T-cell (primary cell): ENCODE measurements around the gene TAF4B. TPM values are rescaled to one million over a fixed set of nuclear protein-coding genes. Genes with fewer than 3 reads are reported as not detected.
"Not testable (repeated sequence)": the region's sequence is repeated elsewhere in the genome, so short reads cannot be mapped to it uniquely, and the experiment has no call there.

Source experiments
- ATAC-seq, 4 experiments: fragments of 200-7000 bp in 3 of 4; fragments of 150-1000 bp in 1 of 4; cut with Tn5 transposase; replicated peaks in 1 of 4; 1 replicate in 3 of 4; 2 replicates in 1 of 4; pipeline ENCODE4 v1.10.0; 2021; ENCODE audit warnings: moderate library complexity in 3 of 4, mild to moderate bottlenecking in 2 of 4, moderate number of reproducible peaks in 1 of 4
- CTCF ChIA-PET, 2 donors: fragments of 300-600 bp; sonication (Branson Sonifier 250); formaldehyde crosslinking; loops; one replicate each; lab custom pipeline; 2022; ENCODE audit warnings: antibody characterized with exemption in 2 of 2; lab: Charles Lee
- POLR2A ChIA-PET, 2 donors: fragments of 300-600 bp; sonication (Branson Sonifier 250); formaldehyde crosslinking; loops; one replicate each; lab custom pipeline; 2022; ENCODE audit warnings: antibody characterized with exemption in 2 of 2; lab: Charles Lee
- DNase-seq, 35 experiments: peaks; one replicate each; pipeline versions ENCODE4 v3.0.0 to v3.0.0-alpha.2; 2013 to 2023
- H3K27ac ChIP-seq: one replicate; pipeline ENCODE4 v1.5.1; 2013; ENCODE audit warnings: low read length
- H3K27me3 ChIP-seq, 2 experiments: replicated peaks in 1 of 2; 1 replicate in 1 of 2; 2 replicates in 1 of 2; pipeline versions ENCODE4 v1.6.1 to v1.7.0; 2013; ENCODE audit warnings: low read length in 1 of 2, mixed read lengths in 1 of 2; ENCODE audit not compliant: control insufficient read depth in 2 of 2, insufficient read depth in 2 of 2; ENCODE audit errors: extremely low read depth in 1 of 2
- H3K36me3 ChIP-seq, 2 donors: 1 replicate in 1 of 2; 2 replicates in 1 of 2; pipeline versions ENCODE4 v1.6.1 to v1.7.0; 2013; ENCODE audit warnings: low read length in 1 of 2; ENCODE audit not compliant: control insufficient read depth in 2 of 2, insufficient read depth in 1 of 2; ENCODE audit errors: extremely low read depth in 1 of 2
- H3K4me1 ChIP-seq, 2 experiments: 1 replicate in 1 of 2; 2 replicates in 1 of 2; pipeline versions ENCODE4 v1.6.1 to v1.7.0; 2013; ENCODE audit warnings: low read length in 2 of 2, mixed read lengths in 1 of 2; ENCODE audit not compliant: insufficient read depth in 2 of 2, control insufficient read depth in 1 of 2; ENCODE audit errors: extremely low read depth in 1 of 2
- H3K4me3 ChIP-seq, 2 donors: 1 replicate in 1 of 2; 2 replicates in 1 of 2; pipeline versions ENCODE4 v1.5.1 to v1.7.0; 2013; ENCODE audit warnings: mild to moderate bottlenecking in 2 of 2, low read length in 1 of 2, moderate library complexity in 1 of 2; ENCODE audit not compliant: control insufficient read depth in 1 of 2; ENCODE audit errors: extremely low read depth in 1 of 2
- H3K9me3 ChIP-seq: 2 replicates; pipeline ENCODE4 v1.7.0; 2013
- H3K27ac Mint-ChIP-seq, 2 donors: one replicate each; pipeline ENCODE4 v1.8.0; 2020 to 2021; ENCODE audit warnings: mild to moderate bottlenecking in 2 of 2, mixed read lengths in 2 of 2
- H3K27me3 Mint-ChIP-seq, 2 donors: one replicate each; pipeline ENCODE4 v1.8.0; 2021 to 2022; ENCODE audit warnings: mixed read lengths in 2 of 2
- H3K36me3 Mint-ChIP-seq: one replicate; pipeline ENCODE4 v1.8.0; 2021; ENCODE audit warnings: mixed read lengths
- H3K4me1 Mint-ChIP-seq, 3 donors: one replicate each; pipeline ENCODE4 v1.8.0; 2020 to 2022; ENCODE audit warnings: mixed read lengths in 3 of 3, mild to moderate bottlenecking in 1 of 3
- H3K4me3 Mint-ChIP-seq, 3 donors: one replicate each; pipeline ENCODE4 v1.8.0; 2020 to 2022; ENCODE audit warnings: mild to moderate bottlenecking in 3 of 3, mixed read lengths in 3 of 3, moderate library complexity in 3 of 3
- H3K9me3 Mint-ChIP-seq, 3 donors: one replicate each; pipeline ENCODE4 v1.8.0; 2020 to 2022; ENCODE audit warnings: mixed read lengths in 3 of 3
- WGBS: methylation state at CpG from one replicate; pipeline ENCODE4 v1.1.5; 2013; ENCODE audit warnings: missing lambda C conversion rate; ENCODE audit not compliant: insufficient coverage; 5-methylcytosine and 5-hydroxymethylcytosine counted together
- total RNA-seq, 35 experiments: library from RNA in 6 of 35; stranded (reverse) in 6 of 35; fragments of 120-200 nt in 1 of 35; gene quantifications; one replicate each; pipeline versions ENCODE4 v1.2.1 to v1.2.4 and lab custom pipeline; 2013 to 2026

The TAF4B gene
- total RNA-seq, 5 donors from 2014 or later (not counting 1 experiment from before 2014, with no cell fraction given): 9.9 to 17.1 (median 13.2) TPM

DNA sequence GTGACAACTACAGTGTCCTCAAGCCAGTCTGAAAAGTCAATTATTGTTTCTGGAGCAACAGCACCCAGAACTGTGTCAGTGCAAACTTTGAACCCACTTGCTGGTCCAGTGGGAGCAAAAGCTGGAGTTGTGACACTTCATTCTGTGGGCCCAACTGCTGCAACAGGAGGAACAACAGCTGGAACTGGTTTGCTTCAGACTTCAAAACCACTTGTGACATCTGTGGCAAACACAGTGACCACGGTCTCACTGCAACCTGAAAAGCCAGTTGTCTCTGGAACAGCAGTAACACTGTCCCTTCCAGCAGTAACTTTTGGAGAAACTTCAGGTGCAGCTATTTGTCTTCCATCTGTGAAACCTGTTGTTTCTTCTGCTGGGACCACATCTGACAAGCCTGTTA lies 59.8 kb downstream of the TAF4B start:
- Histone ChIP-seq H3K27me3 (no peaks in the 10 kb centered on the region), H3K9me3 (no peaks in the 10 kb centered on the region), H3K27ac (no peak overlapping the region), H3K4me1 (no peaks in the 10 kb centered on the region), H3K4me3 (no peak overlapping the region), H3K36me3 (peaks cover 0 to 9% of the 10 kb centered on the region in 2 donors)
- no peak for ATAC-seq
- CTCF ChIA-PET: no interaction called here
- no peak overlapping the region for H3K4me3 Mint-ChIP-seq
- H3K27me3 Mint-ChIP-seq: no peaks in the 10 kb centered on the region
- H3K9me3 Mint-ChIP-seq: no peaks in the 10 kb centered on the region
- 25% methylated on average over 1 of the region's 1 CpG for WGBS
- POLR2A ChIA-PET: no interaction called here
- DNase-seq: no peak
- peaks cover 2 to 9% (median 3%) of the 10 kb centered on the region in 3 donors for H3K4me1 Mint-ChIP-seq
- H3K36me3 Mint-ChIP-seq: peaks cover 55% of the 10 kb centered on the region
- no peak overlapping the region for H3K27ac Mint-ChIP-seq

DNA sequence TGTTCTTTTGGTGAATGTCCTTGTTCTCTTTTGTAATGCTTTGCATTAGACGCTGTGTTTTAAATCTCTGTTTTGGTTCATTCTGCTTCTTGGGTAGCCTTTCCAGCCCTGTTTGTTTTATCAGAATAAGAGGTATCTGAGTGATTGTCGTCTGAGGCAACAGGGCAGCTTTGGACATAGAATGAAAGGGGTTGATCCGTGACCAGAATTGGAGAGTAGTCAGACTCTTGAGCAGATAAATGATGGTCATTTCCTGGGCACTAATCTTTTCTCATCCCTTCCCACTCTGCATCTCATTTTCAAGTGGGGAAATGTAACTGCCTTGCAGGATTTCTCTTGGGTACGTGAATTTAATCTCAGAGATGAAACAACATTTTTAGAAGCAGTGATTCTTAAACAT lies 61.4 kb downstream of the TAF4B start:
- Histone ChIP-seq H3K4me3 (no peak overlapping the region), H3K27me3 (no peaks in the 10 kb centered on the region), H3K9me3 (no peaks in the 10 kb centered on the region), H3K27ac (no peak overlapping the region), H3K36me3 (peaks cover 0 to 9% of the 10 kb centered on the region in 2 donors), H3K4me1 (no peaks in the 10 kb centered on the region)
- no peaks in the 10 kb centered on the region for H3K9me3 Mint-ChIP-seq
- peaks cover 2 to 9% (median 3%) of the 10 kb centered on the region in 3 donors for H3K4me1 Mint-ChIP-seq
- ATAC-seq (no peak), DNase-seq (no peak)
- no peaks in the 10 kb centered on the region for H3K27me3 Mint-ChIP-seq
- peaks cover 55% of the 10 kb centered on the region for H3K36me3 Mint-ChIP-seq
- 83% methylated on average over 1 of the region's 4 CpGs for WGBS
- H3K27ac Mint-ChIP-seq: no peak overlapping the region
- ChIA-PET CTCF (no interaction called here), POLR2A (no interaction called here)
- H3K4me3 Mint-ChIP-seq: no peak overlapping the region

DNA sequence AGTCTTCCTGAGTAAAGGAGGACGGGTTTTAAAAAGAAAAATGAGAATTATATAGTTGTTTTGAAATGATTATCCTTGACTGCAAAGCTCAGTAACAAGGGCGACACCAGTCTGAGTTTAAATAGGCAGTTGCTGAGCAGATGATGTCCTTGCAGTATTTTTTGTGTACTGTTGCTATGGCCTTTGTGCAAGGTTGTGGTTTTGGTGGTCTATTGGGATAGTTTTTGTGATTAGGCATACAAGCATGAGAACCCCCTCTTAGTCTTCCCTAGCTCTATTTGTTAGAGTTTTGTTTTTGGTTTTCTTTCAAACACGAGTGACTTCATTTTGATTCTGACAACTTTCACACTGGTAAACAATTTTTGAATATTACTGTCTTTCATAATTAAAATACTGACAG lies 64.1 kb downstream of the TAF4B start:
- Mint-ChIP-seq H3K36me3 (peaks cover 45% of the 10 kb centered on the region), H3K4me3 (no peak overlapping the region), H3K4me1 (peaks cover 2 to 9% (median 3%) of the 10 kb centered on the region in 3 donors), H3K9me3 (no peaks in the 10 kb centered on the region), H3K27ac (no peak overlapping the region), H3K27me3 (no peaks in the 10 kb centered on the region)
- ChIA-PET CTCF (no interaction called here), POLR2A (interaction anchor here in 1 of 2 donors (0.6 kb wide), 1 partner anchor 31 kb away, joined by 8 read pairs; no protein-coding TSS in a partner anchor)
- H3K9me3 ChIP-seq: no peaks in the 10 kb centered on the region
- DNase-seq (no peak), ATAC-seq (no peak)
- H3K4me1 ChIP-seq: no peaks in the 10 kb centered on the region
- WGBS: 58% methylated on average over 2 of the region's 3 CpGs
- H3K27me3 ChIP-seq: no peaks in the 10 kb centered on the region
- no peak overlapping the region for H3K27ac ChIP-seq
- no peak overlapping the region for H3K4me3 ChIP-seq
- H3K36me3 ChIP-seq: peaks cover 0 to 9% of the 10 kb centered on the region in 2 donors

DNA sequence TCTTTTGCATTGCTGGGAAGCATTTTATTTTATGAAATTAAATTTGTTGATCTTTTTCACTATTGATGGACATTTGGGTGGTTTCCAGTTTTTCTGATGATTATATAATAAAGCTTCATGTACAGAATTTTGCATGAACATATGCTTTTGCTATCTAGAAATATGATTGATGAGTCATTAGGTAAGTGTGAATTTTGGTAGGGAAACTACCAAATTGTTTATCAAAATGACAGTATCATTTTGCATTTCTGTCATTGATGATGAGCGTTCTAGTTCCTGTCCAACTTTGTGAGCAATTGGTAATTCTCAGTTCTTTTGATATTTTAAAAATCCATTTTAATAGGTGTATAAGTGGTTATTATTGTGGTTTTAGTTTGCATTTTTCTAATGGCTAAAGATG lies 67.7 kb downstream of the TAF4B start:
- POLR2A ChIA-PET: no interaction called here
- ATAC-seq: no peak
- Histone ChIP-seq H3K9me3 (no peaks in the 10 kb centered on the region), H3K4me1 (no peaks in the 10 kb centered on the region), H3K4me3 (no peak overlapping the region), H3K27ac (no peak overlapping the region), H3K36me3 (peaks cover 0 to 3% of the 10 kb centered on the region in 2 donors), H3K27me3 (no peaks in the 10 kb centered on the region)
- Mint-ChIP-seq H3K27ac (no peak overlapping the region), H3K36me3 (peaks cover 45% of the 10 kb centered on the region), H3K4me1 (peaks cover 2 to 9% (median 3%) of the 10 kb centered on the region in 3 donors), H3K4me3 (no peak overlapping the region), H3K27me3 (no peaks in the 10 kb centered on the region), H3K9me3 (no peaks in the 10 kb centered on the region)
- WGBS: no CpG with 5 or more reads among the region's 1 CpG
- DNase-seq: no peak
- CTCF ChIA-PET: no interaction called here

DNA sequence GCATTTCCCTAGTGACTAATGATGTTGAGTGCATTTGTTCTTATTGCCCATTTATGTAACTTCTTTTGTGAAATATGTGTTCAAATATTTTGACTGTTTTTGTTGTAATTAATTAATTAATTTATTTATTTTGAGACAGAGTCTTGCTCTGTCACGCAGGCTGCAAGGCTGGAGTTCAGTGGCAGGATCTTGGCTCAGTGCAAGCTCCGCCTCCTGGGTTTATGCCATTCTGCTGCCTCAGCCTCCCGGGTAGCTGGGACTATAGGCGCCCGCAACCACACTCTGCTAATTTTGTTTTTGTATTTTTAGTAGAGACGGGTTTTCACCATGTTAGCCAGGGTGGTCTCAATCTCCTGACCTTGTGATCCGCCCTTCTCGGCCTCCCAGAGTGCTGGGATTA lies 71.9 kb downstream of the TAF4B start:
- ChIA-PET CTCF (no interaction called here), POLR2A (no interaction called here)
- no peaks in the 10 kb centered on the region for H3K9me3 ChIP-seq
- no peaks in the 10 kb centered on the region for H3K4me1 ChIP-seq
- Mint-ChIP-seq H3K36me3 (peaks cover 32% of the 10 kb centered on the region), H3K27me3 (no peaks in the 10 kb centered on the region), H3K27ac (no peak overlapping the region), H3K4me1 (peaks cover 0 to 1% (median 0%) of the 10 kb centered on the region in 3 donors), H3K9me3 (no peaks in the 10 kb centered on the region), H3K4me3 (no peak overlapping the region)
- no peaks in the 10 kb centered on the region for H3K27me3 ChIP-seq
- ATAC-seq (no peak), DNase-seq (no peak)
- peaks cover 0 to 3% of the 10 kb centered on the region in 2 donors for H3K36me3 ChIP-seq
- H3K27ac ChIP-seq: no peak overlapping the region
- no peak overlapping the region for H3K4me3 ChIP-seq
- 96% methylated on average over 7 of the region's 8 CpGs for WGBS

DNA sequence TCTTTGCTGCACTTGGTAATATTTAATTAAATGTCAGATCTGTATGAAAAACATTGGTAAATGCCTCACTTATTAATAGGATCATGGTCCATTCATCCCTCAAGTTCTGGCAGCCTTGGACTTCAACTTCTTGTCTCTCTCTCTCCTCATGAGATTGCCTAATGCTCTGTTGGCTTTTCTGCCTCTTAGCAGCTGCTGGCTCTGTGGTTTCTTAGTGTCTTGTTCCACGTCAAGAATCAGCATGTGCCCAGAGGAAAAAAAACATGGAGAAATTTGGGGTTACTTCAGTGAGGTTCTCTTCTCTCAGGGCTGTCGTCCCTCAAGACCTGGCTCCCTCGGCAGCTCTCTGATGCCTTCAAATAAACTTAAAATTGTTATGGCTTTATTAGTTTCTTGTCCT lies 75.4 kb downstream of the TAF4B start:
- Histone ChIP-seq H3K36me3 (no peaks in the 10 kb centered on the region), H3K4me3 (no peak overlapping the region), H3K27me3 (no peaks in the 10 kb centered on the region), H3K4me1 (no peaks in the 10 kb centered on the region), H3K9me3 (no peaks in the 10 kb centered on the region), H3K27ac (no peak overlapping the region)
- DNase-seq (no peak), ATAC-seq (no peak)
- Mint-ChIP-seq H3K4me1 (peaks cover 0 to 1% (median 0%) of the 10 kb centered on the region in 3 donors), H3K4me3 (no peak overlapping the region), H3K9me3 (no peaks in the 10 kb centered on the region), H3K27me3 (no peaks in the 10 kb centered on the region), H3K27ac (peak overlapping the region in 1 of 2 donors; percentile 16), H3K36me3 (peaks cover 20% of the 10 kb centered on the region)
- POLR2A ChIA-PET: no interaction called here
- no CpG with 5 or more reads among the region's 3 CpGs for WGBS
- CTCF ChIA-PET: interaction anchor here in 1 of 2 donors (0.7 kb wide), 1 partner anchor 655 kb away, joined by 3 read pairs; no protein-coding TSS in a partner anchor

DNA sequence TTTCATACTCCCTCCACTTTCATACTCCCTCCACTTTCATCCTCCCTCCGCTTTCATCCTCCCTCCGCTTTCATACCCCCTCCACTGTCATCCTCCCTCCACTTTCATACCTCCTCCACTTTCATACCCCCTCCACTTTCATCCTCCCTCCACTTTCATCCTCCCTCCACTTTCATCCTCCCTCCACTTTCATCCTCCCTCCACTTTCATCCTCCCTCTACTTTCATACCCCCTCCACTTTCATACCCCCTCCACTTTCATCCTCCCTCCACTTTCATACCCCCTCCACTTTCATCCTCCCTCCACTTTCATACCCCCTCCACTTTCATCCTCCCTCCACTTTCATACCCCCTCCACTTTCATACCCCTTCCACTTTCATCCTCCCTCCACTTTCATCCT lies 77.0 kb downstream of the TAF4B start:
- H3K4me3 ChIP-seq, H3K4me1 ChIP-seq, H3K27ac ChIP-seq, CTCF ChIA-PET, H3K36me3 ChIP-seq, DNase-seq, H3K36me3 Mint-ChIP-seq, ATAC-seq, H3K9me3 Mint-ChIP-seq, POLR2A ChIA-PET, H3K27ac Mint-ChIP-seq, H3K4me3 Mint-ChIP-seq, H3K27me3 Mint-ChIP-seq, H3K9me3 ChIP-seq, H3K27me3 ChIP-seq, H3K4me1 Mint-ChIP-seq: not testable (repeated sequence)
- WGBS: 94% methylated on average over 2 of the region's 2 CpGs
